GM19099 (cell line): ENCODE data around the gene MAML2.

Source experiments
- POLR2A ChIP-seq: IDR thresholded peaks from 3 replicates; pipeline ENCODE4 v1.6.1; 2011; ENCODE audit warnings: low read depth; ENCODE audit not compliant: insufficient read length; ENCODE audit errors: extremely low read depth

The MAML2 gene

GRCh38 chr11:96256215-96257011 is 86.6 kb downstream of the MAML2 start:
- TF ChIP-seq POLR2A = no peak

- no peak for TF ChIP-seq POLR2A
These were observed 88.1 kb downstream of the MAML2 start for GRCh38 chr11:96254854-96255253.

- TF ChIP-seq POLR2A = no peak
These were observed 88.9 kb downstream of the MAML2 start for GRCh38 chr11:96254087-96254486.

GRCh38 chr11:96246718-96247552 is 96.1 kb downstream of the MAML2 start:
- no peak for TF ChIP-seq POLR2A

GRCh38 chr11:96242971-96243647 is 99.9 kb downstream of the MAML2 start:
- peak; percentile 26 for TF ChIP-seq POLR2A

- no peak for TF ChIP-seq POLR2A
These were observed 100.7 kb downstream of the MAML2 start for GRCh38 chr11:96242191-96242847.

- TF ChIP-seq POLR2A = no peak
These were observed 101.6 kb downstream of the MAML2 start for GRCh38 chr11:96241331-96241841.

GRCh38 chr11:96238563-96239135 is 104.3 kb downstream of the MAML2 start:
- TF ChIP-seq POLR2A = no peak

- no peak for TF ChIP-seq POLR2A
These were observed 105.2 kb downstream of the MAML2 start for GRCh38 chr11:96237766-96238266.

GRCh38 chr11:96235751-96236150 is 107.2 kb downstream of the MAML2 start:
- no peak for TF ChIP-seq POLR2A

- no peak for TF ChIP-seq POLR2A
These were observed 108.0 kb downstream of the MAML2 start for GRCh38 chr11:96234866-96235441.

- TF ChIP-seq POLR2A = no peak
These were observed 110.9 kb downstream of the MAML2 start for GRCh38 chr11:96232132-96232531.

- TF ChIP-seq POLR2A = no peak
These were observed 112.3 kb downstream of the MAML2 start for GRCh38 chr11:96230686-96231085.

GRCh38 chr11:96229354-96229977 is 113.5 kb downstream of the MAML2 start:
- no peak for TF ChIP-seq POLR2A

GRCh38 chr11:96228910-96229309 is 114.1 kb downstream of the MAML2 start:
- no peak for TF ChIP-seq POLR2A
